Renal cortical epithelial cell (primary cell): ENCODE measurements around the gene SLC7A11. TPM values are rescaled to one million over a fixed set of nuclear protein-coding genes. Genes with fewer than 3 reads are reported as not detected.

ENCODE experiments used
- DNase-seq: peaks from one replicate; pipeline ENCODE4 v3.0.0-alpha.2; 2011; ENCODE audit warnings: low read depth
- total RNA-seq: library from RNA; depleted of rRNA; stranded (reverse); fragments of >200 nt; gene quantifications from 2 replicates; pipeline ENCODE4 v1.2.3, GENCODE V29; 2014

The SLC7A11 gene
- total RNA-seq, 1 donor from 2014 or later, result 2.9 TPM

DNA sequence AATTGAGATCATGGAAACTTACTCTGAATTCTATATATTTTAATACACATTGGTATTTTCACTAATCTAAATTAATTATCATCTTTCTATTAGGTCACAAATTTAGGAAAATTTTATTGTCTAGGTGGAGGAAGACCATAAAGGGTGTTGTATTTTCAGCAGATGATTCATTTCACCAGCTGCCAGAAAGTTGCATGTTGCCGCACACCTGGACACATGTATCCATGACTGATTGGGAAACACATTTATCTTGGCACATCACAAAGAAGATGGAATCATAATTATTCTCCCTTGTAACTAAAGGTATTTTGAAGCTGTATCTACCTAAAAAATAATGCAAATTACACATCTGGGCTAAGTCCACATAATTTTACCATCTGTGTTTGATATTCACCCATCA is 33.1 kb downstream of the SLC7A11 start:
- no peak for DNase-seq

DNA sequence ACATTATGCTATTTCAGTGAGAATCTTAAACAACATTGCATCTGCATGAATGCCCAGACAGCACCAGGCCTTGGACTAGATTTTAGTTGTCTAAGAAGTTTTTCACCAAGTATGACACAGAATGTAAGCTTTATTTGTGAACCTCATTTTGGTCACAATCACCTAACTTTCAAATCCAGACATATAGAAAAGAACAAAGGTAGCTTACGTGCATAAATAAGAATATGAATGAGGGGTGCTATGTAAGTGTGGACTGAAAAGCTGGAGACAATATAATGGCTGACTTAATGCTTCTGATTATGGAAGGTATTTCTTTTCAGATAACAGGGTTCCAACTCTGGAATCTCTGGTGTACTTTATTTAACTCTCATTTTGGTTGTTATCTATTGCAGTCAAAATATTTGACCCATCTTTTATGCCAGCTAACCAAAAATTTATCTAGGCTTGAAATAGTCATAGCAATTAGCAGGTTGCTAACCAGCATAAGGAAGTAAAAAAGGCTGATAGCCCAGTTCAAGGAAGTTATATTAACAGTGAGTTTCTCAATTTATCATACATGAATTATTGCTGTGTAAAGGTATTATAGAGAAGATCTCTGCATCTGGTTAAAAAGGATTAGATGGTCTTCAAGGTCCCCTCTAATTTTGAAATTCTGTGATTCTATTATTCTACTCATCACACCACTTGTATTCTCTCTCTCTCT is 36.5 kb downstream of the SLC7A11 start:
- DNase-seq, result no peak

DNA sequence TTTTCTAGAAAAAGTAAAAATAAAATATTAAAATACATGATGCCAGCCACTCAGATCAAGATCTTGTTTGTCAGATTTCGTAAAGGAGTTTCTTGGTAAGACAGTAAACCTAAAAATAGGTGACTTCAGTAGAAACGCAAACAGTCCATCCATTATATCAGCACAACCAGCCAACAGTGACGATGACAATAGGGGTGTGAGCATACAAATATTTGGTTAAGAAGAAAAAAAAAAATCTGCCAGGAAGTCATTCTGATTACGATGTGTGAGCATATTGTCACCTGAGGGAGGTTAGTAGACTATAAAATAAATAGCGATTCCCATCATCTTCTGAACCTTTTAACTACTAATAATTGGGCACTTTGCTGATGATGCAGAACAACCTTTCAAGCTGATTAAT is 37.6 kb downstream of the SLC7A11 start:
- no peak for DNase-seq

DNA sequence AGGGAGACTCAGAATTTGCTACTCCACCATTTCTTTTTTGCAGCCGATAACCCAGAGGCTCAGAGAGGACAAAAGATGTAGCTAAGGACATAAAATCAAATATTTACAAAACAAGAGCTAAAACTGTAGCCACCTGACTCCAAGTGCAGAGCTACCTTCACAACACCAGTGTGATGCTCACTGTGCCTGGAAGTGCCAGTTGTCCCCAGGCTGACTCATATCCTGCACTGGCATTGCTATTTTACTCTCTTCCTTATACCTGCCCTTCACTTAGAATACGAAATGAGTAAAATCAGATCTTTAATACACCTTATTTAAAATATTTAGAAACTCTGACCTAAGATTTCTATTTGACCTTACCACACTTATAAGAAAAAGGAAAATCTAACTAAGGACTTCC is 39.5 kb downstream of the SLC7A11 start:
- DNase-seq, result peak; percentile 19

- DNase-seq, result no peak
Measured at GRCh38 chr4:138200236-138200590, 41.9 kb downstream of the SLC7A11 start.

DNA sequence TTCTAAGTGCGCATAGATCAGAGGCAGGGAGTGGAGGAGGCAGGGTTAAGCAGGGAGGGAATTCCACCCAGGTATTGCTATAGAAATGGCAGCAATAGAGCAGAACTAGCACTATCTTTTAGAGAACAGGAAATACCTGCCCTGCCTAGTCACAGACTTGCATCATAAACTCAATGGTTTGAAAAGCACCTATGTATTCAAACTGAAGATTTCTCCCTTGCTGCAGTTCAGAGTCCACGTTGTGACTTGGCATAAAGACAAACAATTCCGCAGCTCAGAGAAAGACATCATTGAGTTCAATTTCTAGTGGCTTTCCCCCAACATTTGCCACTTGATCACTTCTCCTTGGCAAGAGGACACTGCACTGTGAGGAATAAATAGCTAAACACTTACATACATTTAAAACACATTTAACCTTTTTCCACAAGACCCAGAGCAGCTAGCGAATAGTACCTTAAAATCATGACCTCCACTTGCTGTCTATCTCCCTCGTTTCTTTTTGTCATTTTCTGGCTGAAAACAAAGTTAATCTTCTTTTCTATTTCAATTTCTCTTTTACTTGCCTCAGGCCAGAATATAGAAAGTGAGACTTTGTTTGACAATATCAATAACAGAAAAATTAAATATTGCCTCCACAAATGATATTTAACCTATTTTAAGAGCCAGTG is 42.4 kb downstream of the SLC7A11 start:
- peak; percentile 96 for DNase-seq

- no peak for DNase-seq
Measured at GRCh38 chr4:138196153-138196552, 46.0 kb downstream of the SLC7A11 start.

DNA sequence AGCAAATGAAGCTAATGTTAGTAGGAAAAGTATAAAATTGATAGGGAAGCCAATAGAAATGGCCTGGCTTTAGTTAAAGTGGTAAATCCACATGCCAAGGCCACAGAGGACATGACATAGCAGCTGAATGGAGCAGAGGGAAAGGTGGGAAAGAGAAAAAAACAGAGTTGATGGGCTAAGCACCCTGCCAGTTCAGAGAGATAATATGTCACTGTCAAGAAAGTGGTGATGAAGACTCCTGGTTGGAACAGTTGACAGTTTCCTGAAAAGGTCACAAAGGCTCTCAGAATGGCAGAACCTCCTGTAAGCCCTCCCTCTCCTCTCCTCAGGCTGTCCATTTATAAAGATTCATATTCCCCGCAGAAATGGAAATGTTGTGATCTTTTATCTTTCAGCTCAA is 48.2 kb downstream of the SLC7A11 start:
- DNase-seq, result no peak

DNA sequence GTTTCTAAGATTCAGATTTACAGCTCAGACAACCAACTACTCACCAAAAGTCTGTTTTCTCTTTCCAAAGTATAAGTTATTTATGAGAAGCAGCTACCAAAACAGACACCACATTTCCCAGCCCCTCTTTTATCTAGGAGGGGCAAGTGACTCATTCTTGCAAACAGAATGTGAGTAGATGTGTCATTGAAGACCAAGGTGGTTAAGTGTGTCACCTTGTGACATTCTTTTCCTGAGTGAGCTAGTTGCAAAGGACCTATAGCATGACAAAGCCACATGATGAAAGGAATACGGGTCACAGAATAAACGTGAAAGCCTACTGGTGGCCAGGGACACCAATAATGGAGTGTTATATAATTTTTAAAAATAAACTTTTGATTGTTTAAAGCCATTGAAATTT is 50.0 kb downstream of the SLC7A11 start:
- DNase-seq, result peak; percentile 66

DNA sequence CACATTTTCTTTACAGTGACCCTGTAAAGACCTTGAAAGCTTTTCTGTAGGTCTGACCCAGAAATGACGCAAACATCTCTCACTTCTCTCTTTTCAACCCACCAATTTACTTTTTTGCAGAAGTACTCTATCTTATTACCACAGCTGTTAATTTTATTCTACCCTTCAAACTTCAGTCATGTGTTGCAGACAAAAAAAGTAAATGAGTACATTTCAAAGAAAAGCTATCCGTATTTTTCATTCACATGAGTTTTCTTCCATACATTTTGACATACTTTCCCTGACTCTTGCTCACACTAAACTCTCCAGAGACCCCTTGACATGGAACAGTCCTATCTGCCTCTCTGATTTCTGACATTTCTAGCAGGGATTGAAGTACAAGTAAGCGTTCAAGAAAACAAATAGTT is 51.7 kb downstream of the SLC7A11 start:
- DNase-seq, result no peak

- DNase-seq, result no peak
Measured at GRCh38 chr4:138189206-138189605, 52.9 kb downstream of the SLC7A11 start.

DNA sequence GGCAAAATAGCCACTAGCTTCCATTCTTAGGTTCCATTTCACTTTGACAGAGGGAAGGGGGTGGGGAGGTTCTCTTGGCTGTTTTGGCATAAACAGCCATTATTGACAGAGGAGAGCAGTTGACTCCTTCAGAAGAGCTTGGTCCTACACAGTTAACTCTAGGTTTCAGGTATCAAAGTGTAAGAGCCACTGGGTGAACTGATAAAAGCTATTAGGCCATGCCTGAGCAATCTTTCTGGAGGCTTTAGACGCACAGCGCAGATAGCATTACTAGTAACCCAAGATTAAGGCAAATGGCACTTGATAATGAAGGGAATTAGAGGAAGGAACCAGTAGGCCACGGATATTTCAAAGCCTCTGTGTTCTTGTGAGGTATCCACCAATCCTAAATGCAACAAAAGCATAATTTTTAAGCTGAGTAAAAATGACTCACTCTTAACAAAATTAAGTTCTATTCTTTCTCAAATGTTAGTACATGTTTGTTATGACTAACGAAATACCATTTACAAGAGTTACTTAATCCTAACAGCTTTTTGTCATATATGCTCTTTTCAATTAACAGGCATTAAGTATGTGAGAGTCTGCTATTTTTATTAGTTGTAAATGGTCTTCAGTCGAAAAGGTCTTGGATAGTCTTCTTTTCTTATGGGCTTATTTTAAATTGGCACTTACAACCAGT is 53.6 kb downstream of the SLC7A11 start:
- peak; percentile 11 for DNase-seq

DNA sequence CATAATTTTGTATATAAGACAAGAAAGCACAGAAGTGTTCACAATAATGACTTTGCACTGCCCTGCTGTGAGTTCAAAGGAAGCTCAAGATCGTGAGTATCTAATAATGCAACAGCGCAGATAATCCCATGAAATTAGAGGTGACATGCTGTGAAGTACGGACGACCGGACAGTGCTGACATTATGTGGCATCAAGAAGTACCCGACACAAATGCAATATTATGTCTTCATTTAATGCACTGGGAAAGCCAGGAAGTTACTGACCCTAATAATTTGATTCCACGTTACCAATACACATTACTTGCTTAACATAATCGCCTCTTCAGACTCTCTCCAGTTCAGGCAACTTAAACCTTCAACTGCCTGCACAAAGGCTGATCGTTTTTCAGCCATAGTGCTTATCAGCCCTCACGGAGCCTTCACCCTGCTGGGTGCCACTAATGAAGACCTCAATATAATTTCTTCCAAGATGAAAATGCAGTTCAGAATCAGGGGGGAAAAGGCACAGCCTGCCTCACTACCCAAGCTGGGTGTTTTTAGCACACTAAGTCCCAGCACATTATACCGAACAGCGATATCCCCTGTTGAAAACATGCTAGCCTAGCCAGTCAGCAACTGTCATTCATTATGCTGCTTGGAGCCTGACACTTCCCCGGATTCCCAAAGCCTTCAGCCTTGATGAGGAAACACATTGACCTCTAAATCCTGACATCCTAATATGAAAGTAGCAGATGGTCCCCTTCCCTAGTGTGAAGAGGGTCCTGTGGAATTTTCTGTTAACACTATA is 56.1 kb downstream of the SLC7A11 start:
- DNase-seq, result no peak

- peak; percentile 39 for DNase-seq
Measured at GRCh38 chr4:138184886-138185285, 57.3 kb downstream of the SLC7A11 start.

DNA sequence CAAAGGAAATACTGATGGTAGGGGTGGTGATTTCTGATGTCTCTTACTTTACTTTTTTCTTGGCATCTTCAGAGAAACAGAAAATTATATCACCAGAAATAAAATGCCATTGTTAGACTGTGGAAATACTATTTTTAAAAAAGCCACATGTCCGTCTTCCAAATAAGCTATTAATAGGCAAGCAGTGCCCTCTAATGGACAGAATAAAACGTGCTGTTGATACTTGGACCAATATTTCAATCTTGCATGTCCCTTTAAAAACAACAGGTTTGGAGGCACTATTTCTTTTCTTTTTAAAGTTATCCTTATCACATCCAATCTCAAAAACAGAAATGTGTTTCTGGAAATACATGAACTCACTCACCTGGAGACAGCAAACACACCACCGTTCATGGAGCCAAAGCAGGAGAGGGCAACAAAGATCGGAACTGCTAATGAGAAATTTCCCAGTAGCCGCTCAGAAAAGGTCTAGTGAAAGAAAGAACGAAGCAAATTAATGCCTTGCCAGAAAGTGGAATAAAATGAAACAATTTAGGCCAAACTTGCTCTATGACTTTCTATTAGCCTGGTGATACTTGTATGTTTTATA is 59.2 kb downstream of the SLC7A11 start:
- peak; percentile 78 for DNase-seq

- no peak for DNase-seq
Measured at GRCh38 chr4:138181287-138181686, 60.9 kb downstream of the SLC7A11 start.

DNA sequence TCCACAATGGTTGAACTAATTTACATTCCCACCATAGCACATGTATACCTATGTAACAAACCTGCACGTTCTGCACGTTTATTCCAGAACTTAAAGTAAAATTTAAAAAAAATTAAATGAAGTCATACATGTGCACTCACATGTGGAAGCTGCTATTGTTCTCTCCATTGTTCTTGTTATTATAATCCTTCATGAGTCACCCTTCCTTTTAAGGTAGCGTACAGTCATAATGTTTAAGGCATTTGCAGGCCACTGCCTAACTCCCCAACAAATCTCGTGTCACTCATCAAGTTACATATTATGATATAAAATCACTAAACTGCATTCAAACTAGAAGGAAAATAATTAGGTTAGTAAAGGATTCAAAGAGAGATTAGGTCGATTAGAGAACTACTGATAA is 63.6 kb downstream of the SLC7A11 start:
- DNase-seq, result peak; percentile 35

DNA sequence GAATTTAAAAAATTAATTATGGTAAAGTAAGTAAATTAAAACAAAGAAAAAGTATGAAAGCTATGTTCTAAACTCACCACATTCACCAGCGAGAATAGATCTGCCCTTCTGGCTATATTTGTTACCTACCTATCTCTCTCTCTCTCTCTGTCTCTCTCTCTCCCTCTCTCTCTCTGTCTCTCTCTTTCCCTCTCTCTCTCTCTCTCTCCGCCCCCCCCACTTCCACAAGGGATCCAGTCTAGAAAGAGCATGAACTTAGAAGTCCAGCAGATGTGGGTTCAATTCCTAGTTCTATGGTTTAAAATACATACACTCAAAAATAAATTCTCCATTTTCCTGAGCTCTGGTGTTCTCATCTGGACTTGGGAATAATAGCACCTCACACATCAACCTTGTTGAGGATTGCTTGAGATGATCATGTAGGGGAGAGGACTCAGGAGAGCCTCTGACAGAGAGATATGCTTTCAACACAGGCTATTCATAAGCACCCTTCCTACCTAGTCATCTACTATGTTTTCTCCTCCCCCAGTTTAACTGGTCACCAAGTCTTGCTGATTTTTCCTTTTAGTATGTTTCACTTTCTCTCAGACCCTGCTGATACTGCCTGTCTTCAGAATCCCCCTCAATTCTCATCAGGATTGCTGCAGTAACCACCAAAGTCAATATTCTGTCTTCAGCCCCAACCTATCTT is 64.7 kb downstream of the SLC7A11 start:
- DNase-seq, result no peak

DNA sequence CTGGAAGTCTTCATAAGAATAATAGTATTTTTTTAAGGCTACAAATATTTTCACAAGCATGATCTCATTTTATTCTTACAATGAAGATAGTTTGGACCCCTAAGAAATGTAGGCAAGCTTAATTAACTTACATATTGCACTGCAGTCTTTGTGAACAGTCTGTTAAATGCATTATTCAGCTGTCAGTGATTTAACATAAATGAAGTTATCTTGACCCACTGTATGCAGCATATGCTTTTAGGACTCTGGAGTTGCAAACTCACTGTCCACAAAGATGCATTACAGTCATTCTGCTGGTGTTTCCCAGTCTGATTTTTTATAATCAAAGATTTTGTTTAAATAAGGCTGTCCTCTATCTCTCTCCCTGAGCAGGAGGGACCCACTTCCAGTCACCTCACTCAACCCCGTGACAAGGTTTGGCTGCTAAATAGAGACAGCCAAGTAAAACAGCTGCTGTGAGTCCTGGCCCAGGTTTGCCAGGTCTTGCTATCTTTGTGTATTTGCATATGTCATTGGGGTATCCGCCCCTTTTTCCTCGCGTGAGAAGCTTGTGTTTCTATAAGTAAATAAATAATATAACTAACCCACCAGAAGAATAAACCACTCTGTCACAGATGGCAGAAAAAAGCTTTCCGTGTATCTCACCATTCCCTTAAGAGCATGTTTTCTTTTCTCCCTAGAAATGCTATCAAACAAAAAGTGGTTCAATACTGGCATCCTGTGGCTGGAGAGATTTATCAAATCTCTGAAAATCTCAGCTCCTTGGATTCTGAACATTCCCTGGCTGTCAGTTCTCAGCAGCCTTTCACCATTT is 67.0 kb downstream of the SLC7A11 start:
- peak; percentile 9 for DNase-seq

- DNase-seq, result no peak
Measured at GRCh38 chr4:138164208-138164607, 77.9 kb downstream of the SLC7A11 start.
